ENCODE results near the gene INPP5K.

DNA sequence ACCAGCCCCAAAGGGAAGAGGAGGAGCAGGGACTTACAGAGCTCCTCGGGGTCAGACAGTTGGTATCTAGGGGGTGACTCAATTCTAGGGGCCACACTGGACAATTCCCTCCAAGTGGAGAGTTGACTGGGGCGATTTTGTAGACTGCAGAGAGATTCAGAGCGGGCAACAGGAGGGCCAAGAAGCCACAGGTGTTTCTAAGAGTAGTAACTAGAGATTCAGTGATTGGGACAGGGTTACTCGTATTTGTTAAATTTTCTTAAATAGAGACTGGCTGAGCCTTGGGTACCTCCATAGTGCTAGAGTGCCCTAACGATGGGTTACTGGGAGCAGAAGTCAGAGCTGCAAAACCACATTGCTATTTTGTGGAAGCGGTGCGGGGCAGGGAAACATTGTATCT is 3.3 kb upstream of the INPP5K start:
- TF ChIP-seq, protein P1, sequence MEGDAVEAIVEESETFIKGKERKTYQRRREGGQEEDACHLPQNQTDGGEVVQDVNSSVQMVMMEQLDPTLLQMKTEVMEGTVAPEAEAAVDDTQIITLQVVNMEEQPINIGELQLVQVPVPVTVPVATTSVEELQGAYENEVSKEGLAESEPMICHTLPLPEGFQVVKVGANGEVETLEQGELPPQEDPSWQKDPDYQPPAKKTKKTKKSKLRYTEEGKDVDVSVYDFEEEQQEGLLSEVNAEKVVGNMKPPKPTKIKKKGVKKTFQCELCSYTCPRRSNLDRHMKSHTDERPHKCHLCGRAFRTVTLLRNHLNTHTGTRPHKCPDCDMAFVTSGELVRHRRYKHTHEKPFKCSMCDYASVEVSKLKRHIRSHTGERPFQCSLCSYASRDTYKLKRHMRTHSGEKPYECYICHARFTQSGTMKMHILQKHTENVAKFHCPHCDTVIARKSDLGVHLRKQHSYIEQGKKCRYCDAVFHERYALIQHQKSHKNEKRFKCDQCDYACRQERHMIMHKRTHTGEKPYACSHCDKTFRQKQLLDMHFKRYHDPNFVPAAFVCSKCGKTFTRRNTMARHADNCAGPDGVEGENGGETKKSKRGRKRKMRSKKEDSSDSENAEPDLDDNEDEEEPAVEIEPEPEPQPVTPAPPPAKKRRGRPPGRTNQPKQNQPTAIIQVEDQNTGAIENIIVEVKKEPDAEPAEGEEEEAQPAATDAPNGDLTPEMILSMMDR (conservative IDR thresholded peaks at IDR 0.05 in 1 of 2, IDR thresholded peaks at IDR 0.05 in 1 of 2; ENCODE audit: extremely low read depth in 1 of 2, insufficient read depth in 1 of 2, low read depth in 1 of 2, low read length in 2 of 2): no peak
- no peak for TF ChIP-seq EZH2 (IDR thresholded peaks at IDR 0.05; ENCODE audit: borderline replicate concordance, low read length)

Data from mammary epithelial cell (primary cell).